Esophagus muscularis mucosa (tissue), 3 donors: Measurements from ENCODE around the gene TENM4.

Source experiments
- CTCF ChIP-seq, 3 experiments: fragments of 200-600 bp in 2 of 3; fragments of 450-650 bp in 1 of 3; sonication (generic) in 2 of 3; IDR thresholded peaks; one replicate each; pipeline ENCODE4 v1.5.1; 2017 to 2019; ENCODE audit warnings: antibody characterized with exemption in 3 of 3, mild to moderate bottlenecking in 2 of 3, moderate library complexity in 1 of 3
- POLR2A ChIP-seq: fragments of 450-650 bp; IDR thresholded peaks from one replicate; pipeline ENCODE4 v1.6.1; 2017; ENCODE audit warnings: antibody characterized with exemption, moderate library complexity, mild to moderate bottlenecking, low read depth
- POLR2AphosphoS5 ChIP-seq, 2 donors: sonication (generic); formaldehyde crosslinking; IDR thresholded peaks; one replicate each; pipeline ENCODE4 v1.6.1; 2017; ENCODE audit warnings: antibody characterized with exemption in 2 of 2

DNA sequence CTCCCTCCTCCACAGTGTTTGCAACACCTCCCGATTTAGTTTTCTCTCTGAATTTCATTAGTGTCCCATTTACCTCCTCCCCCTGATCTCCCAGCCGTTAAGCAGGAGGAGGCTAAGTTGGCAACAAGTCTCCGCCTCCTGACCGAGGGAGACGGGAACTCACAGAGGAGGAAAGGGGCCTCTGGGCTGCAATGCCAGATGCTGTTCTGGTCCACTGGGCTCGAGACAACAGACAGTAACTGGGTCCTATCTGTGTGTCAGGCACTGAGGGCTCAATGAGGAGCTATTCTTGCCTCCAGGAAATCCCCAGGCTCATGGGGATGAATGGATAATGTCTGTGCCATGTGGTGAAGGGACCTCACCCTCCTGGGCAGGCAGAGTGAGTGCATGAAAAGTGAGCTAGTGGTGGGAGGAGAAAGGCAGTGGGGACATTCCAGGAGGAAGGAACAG lies 228.1 kb downstream of the TENM4 start:
- TF ChIP-seq CTCF (IDR thresholded peaks at IDR 0.05) (no peak), POLR2AphosphoS5 (IDR thresholded peaks at IDR 0.05) (no peak), POLR2A (no peak)
